Upper lobe of left lung (tissue), 6 donors: ENCODE data around the gene GABBR2. TPM values are rescaled to one million over a fixed set of nuclear protein-coding genes. Genes with fewer than 3 reads are reported as not detected.

Experiments
- ATAC-seq, 2 donors: fragments of 200-7000 bp; cut with Tn5 transposase; one replicate each; pipeline ENCODE4 v1.9.1; 2022; ENCODE audit warnings: mild to moderate bottlenecking in 2 of 2, moderate library complexity in 2 of 2; ENCODE audit not compliant: low FRiP score in 2 of 2
- DNase-seq, 2 donors: peaks; one replicate each; pipeline ENCODE4 v3.0.0-alpha.2; 2019 to 2020
- H3K27ac ChIP-seq, 4 donors: fragments of 200-600 bp; sonication (generic); one replicate each; pipeline ENCODE4 v1.5.1; 2016 to 2019
- H3K27me3 ChIP-seq, 4 donors: fragments of 200-600 bp; sonication (generic); one replicate each; pipeline ENCODE4 v1.5.1; 2017 to 2019
- H3K36me3 ChIP-seq, 4 donors: fragments of 200-600 bp; sonication (generic); one replicate each; pipeline ENCODE4 v1.5.1; 2016 to 2019
- H3K4me1 ChIP-seq, 4 donors: fragments of 200-600 bp; sonication (generic); one replicate each; pipeline ENCODE4 v1.5.1; 2018 to 2019
- H3K4me3 ChIP-seq, 4 donors: fragments of 200-600 bp; sonication (generic); one replicate each; pipeline ENCODE4 v1.5.1; 2017 to 2019; ENCODE audit warnings: mild to moderate bottlenecking in 2 of 4, moderate library complexity in 1 of 4
- H3K9me3 ChIP-seq, 4 donors: fragments of 200-600 bp; sonication (generic); one replicate each; pipeline ENCODE4 v1.5.1; 2018 to 2019
- CTCF ChIP-seq, 6 experiments: fragments of 450-650 bp in 4 of 6; fragments of 200-600 bp in 2 of 6; sonication (generic) in 2 of 6; IDR thresholded peaks; one replicate each; pipeline ENCODE4 v1.5.1; 2016 to 2019; ENCODE audit warnings: antibody characterized with exemption in 6 of 6
- EP300 ChIP-seq, 4 donors: sonication (generic); formaldehyde crosslinking; IDR thresholded peaks; one replicate each; pipeline ENCODE4 v1.5.1; 2017; ENCODE audit warnings: antibody characterized with exemption in 4 of 4, control low read depth in 2 of 4
- POLR2A ChIP-seq, 4 donors: fragments of 450-650 bp; IDR thresholded peaks; one replicate each; pipeline ENCODE4 v1.5.1; 2016 to 2017; ENCODE audit warnings: antibody characterized with exemption in 4 of 4, mild to moderate bottlenecking in 2 of 4
- POLR2AphosphoS5 ChIP-seq, 2 donors: sonication (generic); formaldehyde crosslinking; IDR thresholded peaks; one replicate each; pipeline ENCODE4 v1.5.1; 2017; ENCODE audit warnings: antibody characterized with exemption in 2 of 2
- WGBS, 2 donors: methylation state at CpG; one replicate each; pipeline ENCODE4 v1.1.5; 2017 to 2018; 5-methylcytosine and 5-hydroxymethylcytosine counted together
- total RNA-seq, 6 donors: library from RNA; depleted of rRNA in 4 of 6; stranded (reverse); fragments of >200 nt in 4 of 6; gene quantifications; one replicate each; pipeline versions ENCODE4 v1.1.0 to v1.2.1, GENCODE V29; 2016 to 2021
- donor health status: DM: no; HTN: no; CAD: no; lungs with moderate emphysema.
- donor health status: DM: no; HTN: yes; CAD: no; lungs with severe emphysema.

Gene GABBR2
- total RNA-seq, 6 donors from 2014 or later, result 0.15 to 1.00 (median 0.81) TPM; not detected in 1

GRCh38 chr9:98565152-98566135 is 143.3 kb downstream of the GABBR2 start:
- no peak for DNase-seq
- Histone ChIP-seq H3K4me3 (no peak overlapping the region), H3K27ac (no peak overlapping the region), H3K36me3 (no peaks in the 10 kb centered on the region), H3K27me3 (no peaks in the 10 kb centered on the region), H3K4me1 (no peaks in the 10 kb centered on the region), H3K9me3 (no peaks in the 10 kb centered on the region)
- TF ChIP-seq EP300 (IDR thresholded peaks at IDR 0.05) (no peak), CTCF (IDR thresholded peaks at IDR 0.05) (no peak), POLR2A (IDR thresholded peaks at IDR 0.05) (no peak), POLR2AphosphoS5 (IDR thresholded peaks at IDR 0.05) (no peak)
- peak in 1 of 2 donors; percentile 13 for ATAC-seq
- WGBS, 2 donors, result 94 to 98% methylated on average over 11 to 15 of the region's 15 CpGs

- WGBS, 2 donors, result 88 to 90% methylated on average over 4 of the region's 4 CpGs
- TF ChIP-seq CTCF (IDR thresholded peaks at IDR 0.05), result no peak
- no peak for TF ChIP-seq POLR2A (IDR thresholded peaks at IDR 0.05)
- no peak for TF ChIP-seq EP300 (IDR thresholded peaks at IDR 0.05)
- TF ChIP-seq POLR2AphosphoS5 (IDR thresholded peaks at IDR 0.05), result no peak
Observed at GRCh38 chr9:98564714-98565113, 144.0 kb downstream of the GABBR2 start.

GRCh38 chr9:98563988-98564387 is 144.7 kb downstream of the GABBR2 start:
- ATAC-seq (no peak), DNase-seq (no peak)
- no peaks in the 10 kb centered on the region for H3K4me1 ChIP-seq
- no peak for TF ChIP-seq EP300 (IDR thresholded peaks at IDR 0.05)
- TF ChIP-seq CTCF (IDR thresholded peaks at IDR 0.05), result no peak
- no peak for TF ChIP-seq POLR2A (IDR thresholded peaks at IDR 0.05)
- no peak for TF ChIP-seq POLR2AphosphoS5 (IDR thresholded peaks at IDR 0.05)
- no peak overlapping the region for H3K4me3 ChIP-seq
- no peaks in the 10 kb centered on the region for H3K9me3 ChIP-seq
- H3K27ac ChIP-seq, result no peak overlapping the region
- H3K36me3 ChIP-seq, result no peaks in the 10 kb centered on the region
- H3K27me3 ChIP-seq, result no peaks in the 10 kb centered on the region
- WGBS, 2 donors, result 90 to 91% methylated on average over 6 of the region's 6 CpGs

More at GRCh38 chr9:98564714-98565113, 144.0 kb downstream of the GABBR2 start:
- Histone ChIP-seq H3K27ac (no peak overlapping the region), H3K9me3 (no peaks in the 10 kb centered on the region), H3K27me3 (no peaks in the 10 kb centered on the region), H3K36me3 (no peaks in the 10 kb centered on the region), H3K4me1 (no peaks in the 10 kb centered on the region), H3K4me3 (no peak overlapping the region)
- DNase-seq, result no peak
- no peak for ATAC-seq

GRCh38 chr9:98563212-98563907 is 145.4 kb downstream of the GABBR2 start:
- no peak for ATAC-seq
- 77 to 88% methylated on average over 14 of the region's 14 CpGs for WGBS, 2 donors

More at GRCh38 chr9:98563212-98563907, 145.4 kb downstream of the GABBR2 start:
- no peaks in the 10 kb centered on the region for H3K4me1 ChIP-seq
- no peak for TF ChIP-seq EP300 (IDR thresholded peaks at IDR 0.05)
- TF ChIP-seq CTCF (IDR thresholded peaks at IDR 0.05), result no peak
- no peak for TF ChIP-seq POLR2AphosphoS5 (IDR thresholded peaks at IDR 0.05)
- TF ChIP-seq POLR2A (IDR thresholded peaks at IDR 0.05), result no peak
- no peak overlapping the region for H3K27ac ChIP-seq
- DNase-seq, result no peak
- no peaks in the 10 kb centered on the region for H3K9me3 ChIP-seq
- no peaks in the 10 kb centered on the region for H3K36me3 ChIP-seq
- no peaks in the 10 kb centered on the region for H3K27me3 ChIP-seq
- H3K4me3 ChIP-seq, result no peak overlapping the region
